HL-60 (cell line): ENCODE results near the gene RASAL2.

Experiments used
- DNase-seq, 2 experiments: peaks; one replicate each; pipeline ENCODE4 v3.0.0-alpha.2; 2010 to 2020; ENCODE audit warnings: low read depth in 1 of 2, low spot score in 1 of 2
- H3K27ac ChIP-seq: fragments of 250-450 bp; sonication (Bioruptor Pico); replicated peaks from 2 replicates; pipeline ENCODE4 v1.5.1; 2020; ENCODE audit warnings: mild to moderate bottlenecking, moderate library complexity
- H3K27me3 ChIP-seq: fragments of 250-450 bp; sonication (Bioruptor Pico); 2 replicates; pipeline ENCODE4 v1.5.1; 2021; ENCODE audit warnings: mild to moderate bottlenecking, moderate library complexity; ENCODE audit not compliant: insufficient read depth, poor library complexity, severe bottlenecking
- H3K4me3 ChIP-seq: replicated peaks from 2 replicates; pipeline ENCODE4 v1.5.1; 2011; ENCODE audit warnings: mild to moderate bottlenecking, control low read depth, low read length; ENCODE audit not compliant: insufficient read depth
- GABPA ChIP-seq: IDR thresholded peaks from 2 replicates; pipeline ENCODE4 v1.6.1; 2012; ENCODE audit warnings: low read depth
- POLR2AphosphoS5 ChIP-seq: IDR thresholded peaks from 2 replicates; pipeline ENCODE4 v1.6.1; 2012; ENCODE audit warnings: low read depth
- SPI1 ChIP-seq: IDR thresholded peaks from 2 replicates; pipeline ENCODE4 v1.6.1; 2012; ENCODE audit warnings: low read depth, mild to moderate bottlenecking, borderline replicate concordance
- TF ChIP-seq, protein P1 (sequence below): IDR thresholded peaks from 2 replicates; pipeline ENCODE4 v1.6.1; 2012; ENCODE audit warnings: low read depth; ENCODE audit not compliant: insufficient replicate concordance
- TF ChIP-seq, protein P2 (sequence below): IDR thresholded peaks from one replicate; pipeline ENCODE4 v1.5.1; 2011; ENCODE audit warnings: low read length, control low read depth, inconsistent platforms; ENCODE audit not compliant: insufficient read depth

RASAL2 gene

DNA sequence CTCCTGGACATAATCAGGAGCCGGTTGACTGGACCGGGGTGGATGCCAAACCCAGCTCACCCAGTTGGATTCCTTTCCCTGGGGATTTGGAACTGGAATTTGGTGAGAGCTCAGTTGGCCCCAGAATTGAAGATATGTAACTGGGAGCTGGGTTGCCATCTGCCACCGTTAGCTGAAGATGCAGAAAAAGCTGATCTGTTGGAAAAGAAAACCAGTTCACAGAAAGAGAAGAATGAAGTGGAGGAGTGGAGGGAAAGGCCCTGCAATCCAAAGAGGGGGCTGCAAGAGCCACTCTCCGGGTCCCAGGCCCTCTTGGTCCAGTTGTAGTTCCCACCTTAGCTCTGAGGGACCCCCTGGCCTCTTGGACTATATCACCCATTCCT, 435.0 kb downstream of the RASAL2 start:
- Histone ChIP-seq H3K27ac (no peak overlapping the region), H3K4me3 (no peak overlapping the region), H3K27me3 (no peaks in the 10 kb centered on the region)
- TF ChIP-seq GABPA (no peak), POLR2AphosphoS5 (no peak), SPI1 (no peak)
- TF ChIP-seq, protein P1, sequence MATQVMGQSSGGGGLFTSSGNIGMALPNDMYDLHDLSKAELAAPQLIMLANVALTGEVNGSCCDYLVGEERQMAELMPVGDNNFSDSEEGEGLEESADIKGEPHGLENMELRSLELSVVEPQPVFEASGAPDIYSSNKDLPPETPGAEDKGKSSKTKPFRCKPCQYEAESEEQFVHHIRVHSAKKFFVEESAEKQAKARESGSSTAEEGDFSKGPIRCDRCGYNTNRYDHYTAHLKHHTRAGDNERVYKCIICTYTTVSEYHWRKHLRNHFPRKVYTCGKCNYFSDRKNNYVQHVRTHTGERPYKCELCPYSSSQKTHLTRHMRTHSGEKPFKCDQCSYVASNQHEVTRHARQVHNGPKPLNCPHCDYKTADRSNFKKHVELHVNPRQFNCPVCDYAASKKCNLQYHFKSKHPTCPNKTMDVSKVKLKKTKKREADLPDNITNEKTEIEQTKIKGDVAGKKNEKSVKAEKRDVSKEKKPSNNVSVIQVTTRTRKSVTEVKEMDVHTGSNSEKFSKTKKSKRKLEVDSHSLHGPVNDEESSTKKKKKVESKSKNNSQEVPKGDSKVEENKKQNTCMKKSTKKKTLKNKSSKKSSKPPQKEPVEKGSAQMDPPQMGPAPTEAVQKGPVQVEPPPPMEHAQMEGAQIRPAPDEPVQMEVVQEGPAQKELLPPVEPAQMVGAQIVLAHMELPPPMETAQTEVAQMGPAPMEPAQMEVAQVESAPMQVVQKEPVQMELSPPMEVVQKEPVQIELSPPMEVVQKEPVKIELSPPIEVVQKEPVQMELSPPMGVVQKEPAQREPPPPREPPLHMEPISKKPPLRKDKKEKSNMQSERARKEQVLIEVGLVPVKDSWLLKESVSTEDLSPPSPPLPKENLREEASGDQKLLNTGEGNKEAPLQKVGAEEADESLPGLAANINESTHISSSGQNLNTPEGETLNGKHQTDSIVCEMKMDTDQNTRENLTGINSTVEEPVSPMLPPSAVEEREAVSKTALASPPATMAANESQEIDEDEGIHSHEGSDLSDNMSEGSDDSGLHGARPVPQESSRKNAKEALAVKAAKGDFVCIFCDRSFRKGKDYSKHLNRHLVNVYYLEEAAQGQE = no peak
- TF ChIP-seq, protein P2, sequence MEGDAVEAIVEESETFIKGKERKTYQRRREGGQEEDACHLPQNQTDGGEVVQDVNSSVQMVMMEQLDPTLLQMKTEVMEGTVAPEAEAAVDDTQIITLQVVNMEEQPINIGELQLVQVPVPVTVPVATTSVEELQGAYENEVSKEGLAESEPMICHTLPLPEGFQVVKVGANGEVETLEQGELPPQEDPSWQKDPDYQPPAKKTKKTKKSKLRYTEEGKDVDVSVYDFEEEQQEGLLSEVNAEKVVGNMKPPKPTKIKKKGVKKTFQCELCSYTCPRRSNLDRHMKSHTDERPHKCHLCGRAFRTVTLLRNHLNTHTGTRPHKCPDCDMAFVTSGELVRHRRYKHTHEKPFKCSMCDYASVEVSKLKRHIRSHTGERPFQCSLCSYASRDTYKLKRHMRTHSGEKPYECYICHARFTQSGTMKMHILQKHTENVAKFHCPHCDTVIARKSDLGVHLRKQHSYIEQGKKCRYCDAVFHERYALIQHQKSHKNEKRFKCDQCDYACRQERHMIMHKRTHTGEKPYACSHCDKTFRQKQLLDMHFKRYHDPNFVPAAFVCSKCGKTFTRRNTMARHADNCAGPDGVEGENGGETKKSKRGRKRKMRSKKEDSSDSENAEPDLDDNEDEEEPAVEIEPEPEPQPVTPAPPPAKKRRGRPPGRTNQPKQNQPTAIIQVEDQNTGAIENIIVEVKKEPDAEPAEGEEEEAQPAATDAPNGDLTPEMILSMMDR = no peak
- DNase-seq = no peak

DNA sequence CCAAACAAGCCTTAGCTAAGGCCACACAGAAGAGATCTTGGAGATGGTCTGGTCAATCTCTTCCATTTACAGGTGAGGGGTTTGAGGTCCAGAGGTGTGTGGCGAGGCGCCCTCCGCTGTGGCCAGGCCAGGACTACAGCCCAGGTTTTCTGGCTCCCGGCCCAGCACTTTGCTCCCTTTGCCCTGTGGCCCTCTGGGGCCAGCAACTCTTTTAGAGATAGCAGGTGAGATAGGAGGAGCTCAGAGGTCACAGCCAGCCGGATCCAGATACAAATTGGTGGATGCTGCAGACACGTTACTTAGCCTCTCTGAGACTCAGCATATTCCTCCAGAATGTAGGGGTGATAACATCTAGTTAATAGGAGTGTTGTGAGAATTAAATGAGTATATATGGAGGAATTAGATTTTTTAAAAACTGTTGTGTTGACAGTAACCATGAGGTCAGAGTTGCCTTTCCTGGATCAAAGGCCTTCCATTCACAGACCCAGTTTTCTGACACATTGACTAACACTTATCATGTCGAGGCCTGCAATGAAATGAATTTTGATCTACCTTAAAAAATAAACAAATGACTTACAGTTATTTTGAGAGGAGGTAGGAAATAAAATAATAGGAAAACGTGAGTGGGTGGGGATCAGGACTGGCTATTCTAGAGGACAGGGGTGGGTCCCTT, 435.6 kb downstream of the RASAL2 start:
- no peak for TF ChIP-seq SPI1
- no peak for TF ChIP-seq POLR2AphosphoS5
- no peak for TF ChIP-seq GABPA
- TF ChIP-seq, protein P2 = no peak
- Histone ChIP-seq H3K4me3 (no peak overlapping the region), H3K27me3 (no peaks in the 10 kb centered on the region), H3K27ac (no peak overlapping the region)
- no peak for DNase-seq

DNA sequence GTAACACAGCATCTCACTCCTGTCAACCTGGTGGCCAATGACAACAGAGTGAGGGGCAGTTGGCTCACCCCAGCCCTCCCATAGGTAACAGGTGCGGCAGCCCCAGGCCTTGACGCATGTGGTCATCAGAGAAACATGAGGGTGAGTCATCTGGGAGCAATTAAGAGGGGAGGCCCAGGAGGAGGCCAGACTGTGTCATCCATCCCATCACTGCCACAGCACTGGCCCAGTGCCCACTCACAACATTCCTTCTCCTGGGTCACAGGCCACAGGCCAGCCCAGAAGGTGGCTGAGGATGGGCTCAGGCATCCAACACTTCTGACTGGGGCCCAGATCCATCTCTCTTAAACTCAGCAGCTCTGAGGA, 436.1 kb downstream of the RASAL2 start:
- no peaks in the 10 kb centered on the region for H3K27me3 ChIP-seq
- TF ChIP-seq POLR2AphosphoS5 (no peak), SPI1 (no peak), GABPA (no peak)
- TF ChIP-seq, protein P2 = no peak
- TF ChIP-seq, protein P1 = no peak
- no peak overlapping the region for H3K4me3 ChIP-seq
- no peak overlapping the region for H3K27ac ChIP-seq
- no peak for DNase-seq

DNA sequence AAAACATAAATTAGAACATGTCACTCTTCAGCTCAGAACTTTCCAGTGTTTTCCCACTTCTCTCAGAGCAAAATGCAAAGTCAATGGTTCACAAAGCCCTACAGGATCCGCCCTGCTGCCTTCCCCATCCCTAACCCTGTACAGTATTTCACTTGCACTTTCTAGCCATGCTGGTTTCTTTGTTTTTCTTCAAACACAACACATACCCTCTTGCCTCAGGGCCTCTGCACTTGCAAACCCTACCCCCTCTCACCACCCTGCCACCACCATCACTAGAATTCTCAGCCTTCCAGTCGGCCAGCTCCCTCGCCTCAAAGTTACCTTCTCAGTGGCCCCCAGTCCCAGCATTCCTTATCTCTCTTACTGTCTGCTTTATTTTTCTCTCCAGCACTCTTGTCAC, 436.6 kb downstream of the RASAL2 start:
- no peak overlapping the region for H3K27ac ChIP-seq
- no peak for DNase-seq
- no peaks in the 10 kb centered on the region for H3K27me3 ChIP-seq
- no peak overlapping the region for H3K4me3 ChIP-seq
- TF ChIP-seq POLR2AphosphoS5 (no peak), SPI1 (no peak), GABPA (no peak)
- TF ChIP-seq, protein P2 = no peak
- TF ChIP-seq, protein P1 = no peak
